GM19395 (cell line): ENCODE data around the gene HS1BP3.

ENCODE experiments used
- ATAC-seq: cut with Tn5 transposase; IDR thresholded peaks from one replicate; pipeline ENCODE4 v1.9.1; 2021; ENCODE audit warnings: mild to moderate bottlenecking, moderate library complexity; ENCODE audit not compliant: unreplicated experiment

Gene HS1BP3

GRCh38 chr2:20664431-20665242, 13.7 kb upstream of the HS1BP3 start:
- no peak for ATAC-seq

GRCh38 chr2:20664071-20664390, 13.1 kb upstream of the HS1BP3 start:
- ATAC-seq = no peak

- ATAC-seq = no peak
Measured at GRCh38 chr2:20663196-20664070, 12.5 kb upstream of the HS1BP3 start.

- ATAC-seq = no peak
Measured at GRCh38 chr2:20662308-20662937, 11.5 kb upstream of the HS1BP3 start.

- peak; percentile 75 for ATAC-seq
Measured at GRCh38 chr2:20661421-20662307, 10.8 kb upstream of the HS1BP3 start.

- ATAC-seq = no peak
Measured at GRCh38 chr2:20660506-20661420, 9.9 kb upstream of the HS1BP3 start.

GRCh38 chr2:20657522-20658235, 6.8 kb upstream of the HS1BP3 start:
- ATAC-seq = no peak

GRCh38 chr2:20656561-20656960, 5.7 kb upstream of the HS1BP3 start:
- no peak for ATAC-seq

- ATAC-seq = no peak
Measured at GRCh38 chr2:20654535-20654813, 3.6 kb upstream of the HS1BP3 start.

- ATAC-seq = no peak
Measured at GRCh38 chr2:20653695-20654534, 3.0 kb upstream of the HS1BP3 start.

- ATAC-seq = no peak
Measured at GRCh38 chr2:20652673-20653575, 2.0 kb upstream of the HS1BP3 start.

GRCh38 chr2:20652141-20652540, 1.2 kb upstream of the HS1BP3 start:
- ATAC-seq = no peak

GRCh38 chr2:20651731-20652099, 817 bp upstream of the HS1BP3 start:
- no peak for ATAC-seq

- ATAC-seq = peak; percentile 27
Measured at GRCh38 chr2:20650393-20650876, 463 bp downstream of the HS1BP3 start.

- no peak for ATAC-seq
Measured at GRCh38 chr2:20649976-20650375, 922 bp downstream of the HS1BP3 start.

GRCh38 chr2:20649576-20649975, 1.3 kb downstream of the HS1BP3 start:
- no peak for ATAC-seq

GRCh38 chr2:20648831-20649230, 2.1 kb downstream of the HS1BP3 start:
- no peak for ATAC-seq
